ENCODE results near the gene PSMD10.

PSMD10 gene

GRCh38 chrX:108091264-108091877, at the start of gene PSMD10, which contains the start of gene ATG4A:
Gene PSMD10 (minus strand): TSS chrX:108091542. CDS start chrX:108091520, 22 bp downstream.
Gene ATG4A (plus strand): TSS chrX:108091778. CDS start chrX:108091827, 49 bp downstream.
- DNase-seq (ENCODE audit: low read depth in 2 of 2) = peak; percentile 73 to 80

GRCh38 chrX:108138814-108139702, 47.7 kb upstream of the PSMD10 start:
- DNase-seq (ENCODE audit: low read depth in 2 of 2) = no peak

GRCh38 chrX:108134724-108135123, 43.4 kb upstream of the PSMD10 start:
- DNase-seq (ENCODE audit: low read depth in 2 of 2) = no peak

- DNase-seq (ENCODE audit: low read depth in 2 of 2) = no peak
Measured at GRCh38 chrX:108132876-108133275, 41.5 kb upstream of the PSMD10 start.

GRCh38 chrX:108132034-108132433, 40.7 kb upstream of the PSMD10 start:
- no peak for DNase-seq (ENCODE audit: low read depth in 2 of 2)

GRCh38 chrX:108131471-108131870, 40.1 kb upstream of the PSMD10 start:
- DNase-seq (ENCODE audit: low read depth in 2 of 2) = no peak

GRCh38 chrX:108130889-108131288, 39.5 kb upstream of the PSMD10 start:
- no peak for DNase-seq (ENCODE audit: low read depth in 2 of 2)

- no peak for DNase-seq (ENCODE audit: low read depth in 2 of 2)
Measured at GRCh38 chrX:108127152-108127551, 35.8 kb upstream of the PSMD10 start.

- no peak for DNase-seq (ENCODE audit: low read depth in 2 of 2)
Measured at GRCh38 chrX:108126661-108127060, 35.3 kb upstream of the PSMD10 start.

- no peak for DNase-seq (ENCODE audit: low read depth in 2 of 2)
Measured at GRCh38 chrX:108123591-108124366, 32.4 kb upstream of the PSMD10 start.

GRCh38 chrX:108122748-108123147, 31.4 kb upstream of the PSMD10 start:
- no peak for DNase-seq (ENCODE audit: low read depth in 2 of 2)

- DNase-seq (ENCODE audit: low read depth in 2 of 2) = no peak
Measured at GRCh38 chrX:108121291-108121690, 29.9 kb upstream of the PSMD10 start.

- DNase-seq (ENCODE audit: low read depth in 2 of 2) = no peak
Measured at GRCh38 chrX:108117988-108118387, 26.6 kb upstream of the PSMD10 start.

- DNase-seq (ENCODE audit: low read depth in 2 of 2) = no peak
Measured at GRCh38 chrX:108114541-108114940, 23.2 kb upstream of the PSMD10 start.

- DNase-seq (ENCODE audit: low read depth in 2 of 2) = no peak
Measured at GRCh38 chrX:108105473-108105872, 14.1 kb upstream of the PSMD10 start.

- DNase-seq (ENCODE audit: low read depth in 2 of 2) = no peak
Measured at GRCh38 chrX:108097380-108097779, 6.0 kb upstream of the PSMD10 start.

- peak in 1 of 2 experiments; percentile 4 for DNase-seq (ENCODE audit: low read depth in 2 of 2)
Measured at GRCh38 chrX:108091878-108092291, 543 bp upstream of the PSMD10 start.

GRCh38 chrX:108090491-108091263, 665 bp downstream of the PSMD10 start:
- DNase-seq (ENCODE audit: low read depth in 2 of 2) = no peak

- no peak for DNase-seq (ENCODE audit: low read depth in 2 of 2)
Measured at GRCh38 chrX:108088511-108088910, 2.8 kb downstream of the PSMD10 start.

- DNase-seq (ENCODE audit: low read depth in 2 of 2) = no peak
Measured at GRCh38 chrX:108087792-108088191, 3.5 kb downstream of the PSMD10 start.

GRCh38 chrX:108081110-108081509, 10.2 kb downstream of the PSMD10 start:
- no peak for DNase-seq (ENCODE audit: low read depth in 2 of 2)

Data from stimulated activated CD4-positive, alpha-beta T cell treated with anti-CD3 and anti-CD28 coated beads, Interleukin-12 subunit alpha, Interleukin-12 subunit beta, amount 100 ng/mL, for 24 hours (primary cell).